Osteoblast (primary cell): ENCODE results near the gene BRF1. TPM values are rescaled to one million over a fixed set of nuclear protein-coding genes. Genes with fewer than 3 reads are reported as not detected.

ENCODE experiments used
- DNase-seq: peaks from one replicate; pipeline ENCODE4 v3.0.0; 2011; ENCODE audit warnings: low spot score, mixed read lengths; ENCODE audit not compliant: insufficient read length; ENCODE audit errors: missing footprints
- H2AFZ ChIP-seq: 2 replicates; pipeline ENCODE4 v1.6.0; 2011; ENCODE audit warnings: mild to moderate bottlenecking, low read length
- H3K27ac ChIP-seq: 2 replicates; pipeline ENCODE4 v1.5.1; 2011; ENCODE audit warnings: mild to moderate bottlenecking, low read depth, low read length, moderate library complexity
- H3K27me3 ChIP-seq: 2 replicates; pipeline ENCODE4 v1.6.0; 2012; ENCODE audit warnings: mild to moderate bottlenecking, control low read depth, inconsistent platforms, low read length, moderate library complexity; ENCODE audit not compliant: insufficient read depth
- H3K36me3 ChIP-seq: 2 replicates; pipeline ENCODE4 v1.5.1; 2011; ENCODE audit warnings: mild to moderate bottlenecking, low read length, control low read depth, moderate library complexity; ENCODE audit not compliant: insufficient read depth
- H3K4me1 ChIP-seq: 2 replicates; pipeline ENCODE4 v1.5.1; 2011; ENCODE audit warnings: mild to moderate bottlenecking, low read length, control low read depth, moderate library complexity; ENCODE audit not compliant: insufficient read depth
- H3K4me2 ChIP-seq: 2 replicates; pipeline ENCODE4 v1.6.0; 2011; ENCODE audit warnings: mild to moderate bottlenecking, low read length; ENCODE audit not compliant: insufficient read depth
- H3K4me3 ChIP-seq: fragments of 200-600 bp; sonication (generic); 3 replicates; pipeline ENCODE4 v1.5.1; 2012; ENCODE audit warnings: mild to moderate bottlenecking, low read length, inconsistent platforms; ENCODE audit not compliant: insufficient read depth
- H3K79me2 ChIP-seq: 2 replicates; pipeline ENCODE4 v1.6.0; 2012; ENCODE audit warnings: mild to moderate bottlenecking, low read length, control low read depth, inconsistent platforms; ENCODE audit not compliant: insufficient read depth
- H3K9me3 ChIP-seq: 2 replicates; pipeline ENCODE4 v1.5.1; 2011; ENCODE audit warnings: low read depth, low read length, control low read depth
- H4K20me1 ChIP-seq: 2 replicates; pipeline ENCODE4 v1.6.0; 2012; ENCODE audit warnings: mild to moderate bottlenecking, low read length, control low read depth; ENCODE audit not compliant: insufficient read depth
- total RNA-seq: library from RNA; depleted of rRNA; stranded (reverse); fragments of >200 nt; gene quantifications from 2 replicates; pipeline ENCODE4 v1.2.3, GENCODE V29; 2012
- TF ChIP-seq, protein P1 (sequence below): IDR thresholded peaks from 2 replicates; pipeline ENCODE4 v1.5.1; 2011; ENCODE audit warnings: mild to moderate bottlenecking, low read depth, low read length, moderate library complexity; ENCODE audit errors: extremely low read depth

The BRF1 gene
- total RNA-seq, 1 donor, result 34.4 TPM

DNA sequence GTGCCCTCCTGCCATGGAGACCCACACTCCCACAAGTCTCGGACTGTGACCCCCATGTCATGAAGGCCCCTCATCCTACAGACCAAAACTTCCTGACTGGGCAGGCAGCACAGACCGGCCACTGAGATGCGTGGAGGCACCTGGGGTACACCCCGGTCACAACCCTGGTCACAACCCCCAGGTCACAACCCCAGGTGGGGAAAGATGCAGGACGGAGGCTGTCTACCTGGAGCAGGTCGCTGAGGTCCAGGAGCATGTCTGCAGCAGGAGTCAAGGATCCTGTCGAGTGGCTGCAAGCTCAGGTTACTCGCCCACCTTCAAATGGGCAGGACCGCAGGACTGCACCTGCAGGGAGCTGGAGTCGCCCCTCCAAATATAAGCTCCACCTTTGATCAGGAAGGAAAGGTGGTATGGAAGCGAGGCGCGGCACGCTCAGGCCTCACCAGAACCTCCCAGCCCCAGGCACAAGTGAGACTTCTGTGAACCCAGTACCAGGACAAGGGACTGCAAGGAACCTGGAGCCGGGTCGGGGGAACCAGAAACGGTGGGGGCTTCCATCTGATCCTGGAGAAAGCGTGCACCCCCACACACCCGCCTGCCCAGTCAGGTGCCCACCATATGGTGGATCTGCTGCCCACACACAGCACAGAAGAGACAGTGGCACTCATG lies 44.4 kb downstream of the BRF1 start:
- no peaks in the 10 kb centered on the region for H3K27me3 ChIP-seq
- TF ChIP-seq, protein P1, sequence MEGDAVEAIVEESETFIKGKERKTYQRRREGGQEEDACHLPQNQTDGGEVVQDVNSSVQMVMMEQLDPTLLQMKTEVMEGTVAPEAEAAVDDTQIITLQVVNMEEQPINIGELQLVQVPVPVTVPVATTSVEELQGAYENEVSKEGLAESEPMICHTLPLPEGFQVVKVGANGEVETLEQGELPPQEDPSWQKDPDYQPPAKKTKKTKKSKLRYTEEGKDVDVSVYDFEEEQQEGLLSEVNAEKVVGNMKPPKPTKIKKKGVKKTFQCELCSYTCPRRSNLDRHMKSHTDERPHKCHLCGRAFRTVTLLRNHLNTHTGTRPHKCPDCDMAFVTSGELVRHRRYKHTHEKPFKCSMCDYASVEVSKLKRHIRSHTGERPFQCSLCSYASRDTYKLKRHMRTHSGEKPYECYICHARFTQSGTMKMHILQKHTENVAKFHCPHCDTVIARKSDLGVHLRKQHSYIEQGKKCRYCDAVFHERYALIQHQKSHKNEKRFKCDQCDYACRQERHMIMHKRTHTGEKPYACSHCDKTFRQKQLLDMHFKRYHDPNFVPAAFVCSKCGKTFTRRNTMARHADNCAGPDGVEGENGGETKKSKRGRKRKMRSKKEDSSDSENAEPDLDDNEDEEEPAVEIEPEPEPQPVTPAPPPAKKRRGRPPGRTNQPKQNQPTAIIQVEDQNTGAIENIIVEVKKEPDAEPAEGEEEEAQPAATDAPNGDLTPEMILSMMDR, result no peak
- no peaks in the 10 kb centered on the region for H3K9me3 ChIP-seq
- no peak overlapping the region for H3K4me3 ChIP-seq
- H2AFZ ChIP-seq, result no peak overlapping the region
- H3K36me3 ChIP-seq, result peaks cover 24% of the 10 kb centered on the region
- no peak overlapping the region for H3K4me2 ChIP-seq
- no peak overlapping the region for H3K27ac ChIP-seq
- peaks cover 30% of the 10 kb centered on the region for H4K20me1 ChIP-seq
- peak; percentile 76 for DNase-seq
- peaks cover 4% of the 10 kb centered on the region for H3K79me2 ChIP-seq
- peaks cover 11% of the 10 kb centered on the region for H3K4me1 ChIP-seq

DNA sequence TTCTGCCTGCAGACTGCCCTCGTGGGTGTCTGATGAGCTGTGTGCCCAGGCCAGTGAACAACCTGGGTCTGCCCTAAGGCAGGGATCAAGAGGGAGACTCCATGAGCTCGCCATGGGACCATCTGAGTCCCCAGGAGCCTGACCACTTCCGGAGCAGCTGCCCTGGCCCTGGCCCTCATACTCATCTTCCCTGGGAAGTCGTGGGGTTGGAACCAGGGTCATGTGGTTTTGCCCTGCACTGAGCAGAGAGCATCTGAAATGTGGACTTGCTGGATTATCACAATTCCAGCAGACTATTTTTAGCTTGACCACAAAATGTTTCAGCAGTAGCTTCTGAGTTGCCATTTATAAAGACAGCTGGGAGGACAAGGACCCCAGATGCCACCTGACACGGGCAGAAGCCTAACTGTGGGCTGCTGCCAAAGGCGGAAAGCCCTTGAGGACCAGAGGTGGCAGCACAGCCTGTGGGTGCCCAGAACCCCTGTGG lies 45.7 kb downstream of the BRF1 start:
- Histone ChIP-seq H4K20me1 (peaks cover 38% of the 10 kb centered on the region), H3K79me2 (peaks cover 8% of the 10 kb centered on the region), H3K9me3 (no peaks in the 10 kb centered on the region), H3K4me3 (no peak overlapping the region), H3K27ac (peak overlapping the region; percentile 5), H3K27me3 (no peaks in the 10 kb centered on the region), H3K4me1 (peaks cover 11% of the 10 kb centered on the region), H3K36me3 (peaks cover 36% of the 10 kb centered on the region), H3K4me2 (no peak overlapping the region), H2AFZ (no peak overlapping the region)
- DNase-seq, result peak; percentile 90
- TF ChIP-seq, protein P1, result no peak

- peak; percentile 37 for DNase-seq
- Histone ChIP-seq H3K79me2 (peaks cover 15% of the 10 kb centered on the region), H4K20me1 (peaks cover 46% of the 10 kb centered on the region), H3K36me3 (peaks cover 38% of the 10 kb centered on the region), H3K4me1 (peaks cover 11% of the 10 kb centered on the region), H2AFZ (no peak overlapping the region), H3K9me3 (no peaks in the 10 kb centered on the region), H3K4me2 (no peak overlapping the region), H3K27ac (no peak overlapping the region), H3K4me3 (no peak overlapping the region), H3K27me3 (no peaks in the 10 kb centered on the region)
- TF ChIP-seq, protein P1, result no peak
Observed at GRCh38 chr14:105253329-105253682, 47.5 kb downstream of the BRF1 start.

DNA sequence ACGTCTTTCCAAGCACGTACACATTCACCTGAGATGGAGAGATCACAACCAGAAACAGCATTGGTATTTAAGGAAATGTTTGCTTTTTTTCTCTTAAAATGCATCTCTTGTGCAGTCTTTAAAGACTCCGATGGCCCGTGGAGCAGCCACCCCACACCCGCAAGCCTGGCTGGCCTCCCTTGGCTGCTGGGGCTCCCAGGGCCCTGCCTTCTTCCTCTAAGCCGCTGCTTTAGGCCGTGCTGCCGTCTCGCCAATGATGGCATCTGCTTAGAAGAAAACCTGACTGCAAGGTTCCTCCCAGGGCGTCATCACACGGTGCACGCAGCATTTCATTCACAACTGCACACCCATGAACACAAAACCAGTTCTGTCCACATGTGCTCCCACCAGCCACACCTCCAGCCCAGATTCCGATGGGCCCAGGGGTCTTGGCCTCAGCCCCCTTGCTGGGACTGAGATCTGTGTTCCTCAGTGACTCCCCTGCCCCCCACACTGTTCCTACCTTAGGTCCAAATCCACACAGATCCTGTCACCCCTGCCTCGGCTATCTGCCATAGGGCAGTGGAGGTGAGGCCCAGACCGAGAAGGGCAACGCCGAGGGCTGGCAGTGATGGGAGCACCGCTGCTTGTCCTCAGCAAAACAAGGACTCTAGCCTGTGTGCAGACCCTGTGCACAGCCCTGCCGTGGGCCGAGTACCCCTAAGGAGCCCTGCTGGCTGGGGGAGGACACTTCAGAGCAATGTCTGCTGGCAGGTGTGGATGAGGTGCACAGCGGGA lies 48.1 kb downstream of the BRF1 start:
- H3K79me2 ChIP-seq, result peaks cover 20% of the 10 kb centered on the region
- H3K27ac ChIP-seq, result no peak overlapping the region
- TF ChIP-seq, protein P1, result no peak
- H2AFZ ChIP-seq, result no peak overlapping the region
- no peak overlapping the region for H3K4me3 ChIP-seq
- H3K4me2 ChIP-seq, result no peak overlapping the region
- peaks cover 38% of the 10 kb centered on the region for H3K36me3 ChIP-seq
- DNase-seq, result peak; percentile 47
- H3K27me3 ChIP-seq, result no peaks in the 10 kb centered on the region
- H4K20me1 ChIP-seq, result peaks cover 46% of the 10 kb centered on the region
- peaks cover 13% of the 10 kb centered on the region for H3K4me1 ChIP-seq
- H3K9me3 ChIP-seq, result no peaks in the 10 kb centered on the region
